Ascending aorta (tissue), 2 donors: ENCODE data around the gene SEL1L. TPM values are rescaled to one million over a fixed set of nuclear protein-coding genes. Genes with fewer than 3 reads are reported as not detected.

ENCODE experiments used
- DNase-seq, 2 donors: peaks; one replicate each; pipeline ENCODE4 v3.0.0-alpha.2; 2019; ENCODE audit warnings: low spot score in 2 of 2
- H3K27ac ChIP-seq, 2 donors: fragments of 200-600 bp; sonication (generic); one replicate each; pipeline ENCODE4 v1.5.1; 2016 to 2017; ENCODE audit warnings: mild to moderate bottlenecking in 1 of 2
- H3K27me3 ChIP-seq: fragments of 200-600 bp; sonication (generic); one replicate; pipeline ENCODE4 v1.5.1; 2017
- H3K36me3 ChIP-seq, 2 donors: fragments of 200-600 bp; sonication (generic); one replicate each; pipeline ENCODE4 v1.5.1; 2016
- H3K4me1 ChIP-seq, 2 donors: fragments of 200-600 bp; sonication (generic); one replicate each; pipeline ENCODE4 v1.5.1; 2016 to 2017; ENCODE audit warnings: mild to moderate bottlenecking in 1 of 2
- H3K4me3 ChIP-seq, 2 donors: fragments of 200-600 bp; sonication (generic); one replicate each; pipeline ENCODE4 v1.5.1; 2016 to 2017; ENCODE audit warnings: mild to moderate bottlenecking in 1 of 2
- H3K9me3 ChIP-seq, 2 donors: fragments of 200-600 bp; sonication (generic); one replicate each; pipeline ENCODE4 v1.5.1; 2016
- intact Hi-C: fragments of 100-400 bp; cut with DNase I; formaldehyde crosslinking; loops from one replicate; pipeline ENCODE4 v1.15.1; 2023
- total RNA-seq: library from RNA; depleted of rRNA; stranded (reverse); fragments of >200 nt; gene quantifications from one replicate; pipeline ENCODE4 v1.1.0, GENCODE V29; 2016
- TF ChIP-seq, protein P1 (sequence below), 3 experiments: fragments of 200-600 bp in 2 of 3; fragments of 450-650 bp in 1 of 3; sonication (generic) in 2 of 3; IDR thresholded peaks; one replicate each; pipeline ENCODE4 v1.5.1; 2016 to 2019; ENCODE audit warnings: antibody characterized with exemption in 3 of 3, mild to moderate bottlenecking in 1 of 3, moderate library complexity in 1 of 3

SEL1L gene
- total RNA-seq, 1 donor from 2014 or later = 37.3 TPM

DNA sequence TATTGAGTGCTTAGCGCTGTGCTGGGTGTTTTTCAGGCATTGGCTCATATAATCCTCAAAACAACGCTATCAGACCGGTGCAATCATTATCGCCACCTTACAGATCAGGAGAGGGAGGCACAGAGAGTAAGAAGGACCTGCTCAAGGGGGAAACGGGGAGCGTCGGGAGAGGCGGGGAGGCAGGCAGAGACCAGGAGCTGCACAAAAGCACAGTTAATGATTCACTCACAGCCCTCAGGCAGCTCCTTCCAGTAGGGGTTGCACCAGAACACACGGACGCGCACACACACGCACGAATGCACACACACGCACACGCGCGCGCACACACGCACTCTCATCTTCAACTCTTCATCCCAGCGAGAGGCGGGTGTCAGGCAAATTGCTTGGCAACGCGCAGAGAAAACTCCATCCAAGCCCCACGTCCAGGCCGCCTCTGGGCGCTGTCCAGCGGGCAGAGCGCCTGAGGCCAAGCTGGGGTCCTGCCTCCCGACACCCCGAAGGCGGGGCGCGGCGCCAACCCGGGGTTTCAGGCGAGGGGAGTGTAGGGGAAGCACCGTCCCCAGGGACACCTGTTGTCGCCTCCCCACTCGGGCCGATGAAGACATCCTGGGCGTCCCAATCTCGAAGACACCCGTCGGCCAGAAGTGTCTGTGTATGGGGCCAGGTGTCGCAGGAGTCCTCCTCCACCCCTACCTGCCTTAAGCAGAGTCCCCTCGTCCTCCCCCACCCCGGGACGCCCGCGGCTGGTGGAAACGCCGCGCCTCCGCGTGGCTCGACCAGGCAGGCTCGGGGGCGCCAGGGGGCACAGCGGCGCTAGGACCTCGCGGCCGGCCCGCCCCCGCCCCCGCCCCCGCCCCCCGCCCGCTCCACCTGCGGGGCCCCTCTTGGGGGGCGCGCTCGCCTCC is 98.0 kb downstream of the SEL1L start:
- no peaks in the 10 kb centered on the region for H3K9me3 ChIP-seq
- H3K27ac ChIP-seq = no peak overlapping the region
- no peaks in the 10 kb centered on the region for H3K27me3 ChIP-seq

DNA sequence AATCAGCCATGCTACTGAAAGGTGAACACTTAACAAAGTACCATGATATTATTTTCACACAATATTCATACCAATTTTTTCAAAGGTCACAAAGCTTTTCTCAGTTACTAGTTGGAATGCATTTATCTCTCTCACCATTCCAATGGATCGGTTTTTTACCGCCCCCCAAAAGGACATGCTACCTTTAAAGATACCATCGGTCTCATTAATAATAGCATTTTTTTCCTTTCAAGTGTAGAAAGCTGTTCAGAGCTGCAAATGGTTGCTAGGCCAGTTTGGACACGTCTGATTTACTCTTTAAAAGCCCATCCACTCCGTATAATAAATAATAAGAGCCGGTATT is 98.6 kb downstream of the SEL1L start:
- H3K9me3 ChIP-seq = no peaks in the 10 kb centered on the region
- peaks cover 0 to 6% of the 10 kb centered on the region in 2 donors for H3K4me1 ChIP-seq
- TF ChIP-seq, protein P1, sequence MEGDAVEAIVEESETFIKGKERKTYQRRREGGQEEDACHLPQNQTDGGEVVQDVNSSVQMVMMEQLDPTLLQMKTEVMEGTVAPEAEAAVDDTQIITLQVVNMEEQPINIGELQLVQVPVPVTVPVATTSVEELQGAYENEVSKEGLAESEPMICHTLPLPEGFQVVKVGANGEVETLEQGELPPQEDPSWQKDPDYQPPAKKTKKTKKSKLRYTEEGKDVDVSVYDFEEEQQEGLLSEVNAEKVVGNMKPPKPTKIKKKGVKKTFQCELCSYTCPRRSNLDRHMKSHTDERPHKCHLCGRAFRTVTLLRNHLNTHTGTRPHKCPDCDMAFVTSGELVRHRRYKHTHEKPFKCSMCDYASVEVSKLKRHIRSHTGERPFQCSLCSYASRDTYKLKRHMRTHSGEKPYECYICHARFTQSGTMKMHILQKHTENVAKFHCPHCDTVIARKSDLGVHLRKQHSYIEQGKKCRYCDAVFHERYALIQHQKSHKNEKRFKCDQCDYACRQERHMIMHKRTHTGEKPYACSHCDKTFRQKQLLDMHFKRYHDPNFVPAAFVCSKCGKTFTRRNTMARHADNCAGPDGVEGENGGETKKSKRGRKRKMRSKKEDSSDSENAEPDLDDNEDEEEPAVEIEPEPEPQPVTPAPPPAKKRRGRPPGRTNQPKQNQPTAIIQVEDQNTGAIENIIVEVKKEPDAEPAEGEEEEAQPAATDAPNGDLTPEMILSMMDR (IDR thresholded peaks at IDR 0.05) = no peak
- H3K27me3 ChIP-seq = no peaks in the 10 kb centered on the region
- intact Hi-C loops = no loop called here
- no peak for DNase-seq
- H3K36me3 ChIP-seq = no peaks in the 10 kb centered on the region
- peak overlapping the region; percentile 53 to 59 for H3K4me3 ChIP-seq
- H3K27ac ChIP-seq = no peak overlapping the region

More for the DNA sequence above, 98.0 kb downstream of the SEL1L start:
- TF ChIP-seq, protein P1 (IDR thresholded peaks at IDR 0.05) = no peak
- intact Hi-C loops = no loop called here
- no peaks in the 10 kb centered on the region for H3K36me3 ChIP-seq
- DNase-seq = peak in 1 of 2 donors; percentile 67
- H3K4me1 ChIP-seq = peaks cover 0 to 6% of the 10 kb centered on the region in 2 donors
- peak overlapping the region; percentile 53 to 59 for H3K4me3 ChIP-seq

DNA sequence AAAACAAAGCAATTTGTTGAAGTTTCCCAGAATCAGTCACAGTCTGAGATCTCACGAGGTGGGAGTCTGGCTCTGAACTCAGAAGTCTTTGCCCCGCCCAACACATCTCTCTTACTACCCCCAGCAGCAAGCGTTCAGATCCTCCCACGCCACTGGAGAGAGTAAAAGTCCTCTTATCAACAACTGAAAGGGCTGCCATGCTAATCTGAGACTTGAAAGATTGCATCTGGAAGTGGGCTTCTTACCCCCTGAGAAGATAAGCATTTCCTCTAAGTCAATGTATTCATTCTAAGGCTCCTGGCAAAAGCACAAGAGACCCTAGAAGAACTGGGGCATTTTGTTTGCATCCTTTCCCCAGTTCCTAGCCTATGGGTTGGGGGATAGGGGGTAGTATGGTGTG is 99.4 kb downstream of the SEL1L start:
- Histone ChIP-seq H3K36me3 (no peaks in the 10 kb centered on the region), H3K27ac (no peak overlapping the region), H3K4me1 (peaks cover 0 to 6% of the 10 kb centered on the region in 2 donors), H3K27me3 (no peaks in the 10 kb centered on the region), H3K9me3 (no peaks in the 10 kb centered on the region), H3K4me3 (no peak overlapping the region)
- TF ChIP-seq, protein P1 (IDR thresholded peaks at IDR 0.05) = no peak
- intact Hi-C loops = no loop called here
- no peak for DNase-seq

DNA sequence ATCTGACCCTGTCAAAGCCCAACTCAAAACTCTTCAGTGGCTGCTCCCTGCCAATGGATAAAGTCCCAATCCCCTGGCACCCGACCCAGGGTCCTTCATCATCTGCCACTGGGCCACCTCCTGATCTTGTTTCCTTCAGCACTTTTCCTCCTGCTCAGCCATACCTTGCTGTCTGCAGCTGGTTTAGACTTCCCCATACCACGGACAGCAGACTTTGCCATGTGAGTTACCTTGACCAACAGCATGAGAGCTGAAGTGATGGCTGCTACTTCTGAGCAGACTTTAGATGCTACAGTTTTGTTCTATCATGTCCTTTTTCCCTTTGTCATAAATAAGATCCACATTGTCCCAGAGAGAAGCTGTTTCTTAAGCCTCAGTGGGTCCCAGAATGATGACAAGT is 100.3 kb downstream of the SEL1L start:
- DNase-seq = no peak
- Histone ChIP-seq H3K9me3 (no peaks in the 10 kb centered on the region), H3K36me3 (no peaks in the 10 kb centered on the region), H3K27ac (no peak overlapping the region), H3K27me3 (no peaks in the 10 kb centered on the region), H3K4me1 (peaks cover 0 to 6% of the 10 kb centered on the region in 2 donors), H3K4me3 (no peak overlapping the region)
- TF ChIP-seq, protein P1 (IDR thresholded peaks at IDR 0.05) = no peak
- intact Hi-C loops = no loop called here

DNA sequence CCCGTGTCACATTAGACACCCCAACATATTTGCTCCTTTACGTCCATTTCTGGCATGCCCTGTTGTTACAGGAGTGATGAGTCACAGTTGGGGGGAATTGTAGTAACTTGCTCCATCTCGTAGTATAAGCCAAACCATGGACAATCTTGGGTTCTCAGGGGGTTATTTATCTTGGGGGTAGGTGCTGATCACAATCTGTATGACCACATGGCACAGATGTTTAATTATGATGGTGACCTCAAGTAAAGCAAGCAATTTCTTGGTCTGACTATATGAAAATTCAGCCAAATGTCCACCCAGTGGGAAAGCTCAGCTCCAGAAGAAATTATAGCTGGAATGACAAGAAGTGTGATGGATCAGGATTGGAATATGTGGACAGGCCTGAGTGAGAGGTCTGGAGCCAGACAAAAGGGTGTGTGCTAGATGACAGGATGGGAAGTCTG is 101.4 kb downstream of the SEL1L start:
- Histone ChIP-seq H3K27ac (no peak overlapping the region), H3K4me3 (no peak overlapping the region), H3K4me1 (peaks cover 0 to 6% of the 10 kb centered on the region in 2 donors), H3K27me3 (no peaks in the 10 kb centered on the region), H3K9me3 (no peaks in the 10 kb centered on the region), H3K36me3 (no peaks in the 10 kb centered on the region)
- intact Hi-C loops = no loop called here
- TF ChIP-seq, protein P1 (IDR thresholded peaks at IDR 0.05) = no peak
- DNase-seq = no peak
